ENCODE results near the gene THAP8.
"Not testable (repeated sequence)": the region's sequence is repeated elsewhere in the genome, so short reads cannot be mapped to it uniquely, and the experiment has no call there.

THAP8 gene

GRCh38 chr19:36072081-36072480 lies 18.0 kb upstream of the THAP8 start:
- no peak overlapping the region for H3K4me3 ChIP-seq (ENCODE audit: control insufficient read depth, low read depth, low read length)
- no peak for DNase-seq (ENCODE audit: low read depth)
- TF ChIP-seq CTCF (conservative IDR thresholded peaks at IDR 0.05; ENCODE audit: control insufficient read depth, insufficient read depth, low read depth, low read length) = no peak

DNA sequence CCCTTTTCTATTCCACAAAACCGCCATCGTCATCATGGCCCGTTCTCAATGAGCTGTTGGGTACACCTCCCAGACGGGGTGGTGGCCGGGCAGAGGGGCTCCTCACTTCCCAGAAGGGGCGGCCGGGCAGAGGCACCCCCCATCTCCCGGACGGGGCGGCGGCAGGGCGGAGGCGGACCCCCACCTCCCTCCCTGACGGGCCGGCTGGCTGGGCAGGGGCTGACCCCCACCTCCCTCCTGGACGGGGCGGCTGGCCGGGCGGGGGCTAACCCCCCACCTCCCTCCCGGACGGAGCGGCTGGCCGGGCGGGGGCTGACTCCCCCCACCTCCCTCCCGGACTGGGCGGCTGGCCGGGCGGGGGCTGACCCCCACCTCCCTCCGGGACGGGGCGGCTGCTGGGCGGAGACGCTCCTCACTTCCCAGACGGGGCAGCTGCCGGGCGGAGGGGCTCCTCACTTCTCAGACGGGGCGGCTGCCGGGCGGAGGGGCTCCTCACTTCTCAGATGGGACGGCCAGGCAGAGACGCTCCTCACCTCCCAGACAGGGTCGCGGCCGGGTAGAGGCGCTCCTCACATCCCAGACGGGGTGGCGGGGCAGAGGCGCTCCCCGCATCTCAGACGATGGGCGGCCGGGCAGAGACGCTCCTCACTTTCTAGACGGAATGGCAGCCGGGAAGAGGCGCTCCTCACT lies 14.9 kb upstream of the THAP8 start:
- DNase-seq (ENCODE audit: low read depth); H3K4me3 ChIP-seq (ENCODE audit: control insufficient read depth, low read depth, low read length): not testable (repeated sequence)

DNA sequence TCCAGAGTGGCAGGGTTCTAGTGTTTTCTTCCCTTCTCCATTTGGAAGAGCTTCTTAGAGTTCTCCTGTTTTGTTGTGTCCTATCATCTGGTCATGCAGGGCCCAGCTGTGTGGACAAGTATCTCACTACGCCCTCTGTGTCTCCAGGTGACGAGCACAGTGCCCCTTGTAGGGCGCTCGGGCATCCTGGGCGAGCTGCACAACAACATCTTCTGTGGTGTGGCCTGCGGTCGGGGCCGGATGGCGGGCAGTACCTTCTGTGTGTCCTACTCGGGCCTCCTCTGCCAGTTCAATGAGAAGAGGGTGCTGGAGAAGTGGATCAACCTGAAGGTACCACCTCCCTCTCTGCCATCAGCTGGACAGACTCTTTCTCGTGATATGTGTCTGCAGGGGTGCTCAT lies 13.6 kb upstream of the THAP8 start:
- no peak for DNase-seq (ENCODE audit: low read depth)
- TF ChIP-seq CTCF (conservative IDR thresholded peaks at IDR 0.05; ENCODE audit: control insufficient read depth, insufficient read depth, low read depth, low read length) = no peak

GRCh38 chr19:36064826-36065225 lies 10.7 kb upstream of the THAP8 start:
- TF ChIP-seq CTCF (conservative IDR thresholded peaks at IDR 0.05; ENCODE audit: control insufficient read depth, insufficient read depth, low read depth, low read length) = no peak
- H3K4me3 ChIP-seq (ENCODE audit: control insufficient read depth, low read depth, low read length) = no peak overlapping the region
- DNase-seq (ENCODE audit: low read depth) = no peak

More for the DNA sequence above, 13.6 kb upstream of the THAP8 start:
- no peak overlapping the region for H3K4me3 ChIP-seq (ENCODE audit: control insufficient read depth, low read depth, low read length)

GRCh38 chr19:36061367-36061766 lies 7.3 kb upstream of the THAP8 start:
- no peak for DNase-seq (ENCODE audit: low read depth)
- H3K4me3 ChIP-seq (ENCODE audit: control insufficient read depth, low read depth, low read length) = no peak overlapping the region
- no peak for TF ChIP-seq CTCF (conservative IDR thresholded peaks at IDR 0.05; ENCODE audit: control insufficient read depth, insufficient read depth, low read depth, low read length)

GRCh38 chr19:36060430-36060829 lies 6.3 kb upstream of the THAP8 start:
- peak; percentile 73 for TF ChIP-seq CTCF (conservative IDR thresholded peaks at IDR 0.05; ENCODE audit: control insufficient read depth, insufficient read depth, low read depth, low read length)
- no peak overlapping the region for H3K4me3 ChIP-seq (ENCODE audit: control insufficient read depth, low read depth, low read length)
- peak; percentile 61 for DNase-seq (ENCODE audit: low read depth)

DNA sequence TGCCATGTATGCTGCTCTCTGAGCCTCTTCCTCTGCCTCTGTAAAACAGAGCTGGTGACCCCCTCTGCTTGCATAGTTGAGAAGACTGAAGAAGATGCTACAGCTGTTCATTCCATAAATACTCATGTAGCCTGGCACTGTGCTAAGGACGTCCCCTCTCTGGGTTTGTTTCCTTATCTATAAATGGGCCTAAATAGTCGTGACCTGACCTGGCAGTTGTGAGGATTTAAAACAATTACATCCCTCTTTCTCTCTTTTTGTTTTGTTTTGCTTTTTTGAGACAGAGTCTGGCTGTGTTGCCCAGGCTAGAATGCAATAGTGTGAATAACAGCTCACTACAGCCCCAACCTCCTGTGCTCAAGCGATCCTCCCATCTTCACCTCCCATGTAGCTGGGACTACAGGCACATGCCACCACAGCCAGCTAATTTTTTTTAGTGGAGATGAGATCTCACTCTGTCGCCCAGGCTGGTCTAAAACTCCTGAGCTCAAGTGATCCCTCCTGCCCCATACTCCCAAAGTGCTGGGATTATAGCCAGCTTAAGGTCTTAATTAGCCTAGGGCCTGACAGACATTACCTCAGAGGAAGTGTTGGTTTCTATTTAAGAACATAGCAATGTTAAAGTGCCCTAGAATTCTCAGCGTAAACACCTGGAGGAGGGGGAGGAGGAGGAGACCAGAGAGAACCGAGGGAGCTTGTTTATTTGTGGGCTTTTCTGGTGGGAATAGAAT lies 5.3 kb upstream of the THAP8 start:
- TF ChIP-seq CTCF (conservative IDR thresholded peaks at IDR 0.05; ENCODE audit: control insufficient read depth, insufficient read depth, low read depth, low read length) = no peak
- DNase-seq (ENCODE audit: low read depth) = no peak
- H3K4me3 ChIP-seq (ENCODE audit: control insufficient read depth, low read depth, low read length) = no peak overlapping the region

Data from fibroblast of mammary gland (primary cell).